Measurements from ENCODE around the gene TIAL1. TPM values are rescaled to one million over a fixed set of nuclear protein-coding genes. Genes with fewer than 3 reads are reported as not detected.

Gene TIAL1
- total RNA-seq, 1 experiment from 2014 or later: 120 TPM

- Histone ChIP-seq H3K27ac (ENCODE audit: low read length) (peak overlapping the region; percentile 2; the same call in 1 of the 2 replicates), H3K4me3 (ENCODE audit: low read length) (peak overlapping the region; percentile 79), H3K9ac (ENCODE audit: low read length) (peak overlapping the region; percentile 78), H3K9me2 (replicated peaks; ENCODE audit: insufficient read depth, low read length) (no peaks in the 10 kb centered on the region), H3K79me2 (ENCODE audit: low read length) (peaks cover 58% of the 10 kb centered on the region), H3K36me3 (ENCODE audit: insufficient read depth, low read length) (no peaks in the 10 kb centered on the region), H3K4me2 (ENCODE audit: low read depth, low read length, poor library complexity, severe bottlenecking) (peak overlapping the region; percentile 78), H4K20me1 (ENCODE audit: insufficient read depth, low read depth, low read length) (0 out of 2 replicates have a peak, but pooled peaks cover 7% of the 10 kb centered on the region), H2AFZ (ENCODE audit: low read length) (no peak overlapping the region), H3K4me1 (ENCODE audit: low read length) (peaks cover 53% of the 10 kb centered on the region), H3K9me3 (ENCODE audit: low read length) (no peaks in the 10 kb centered on the region), H3K27me3 (ENCODE audit: low read length) (no peaks in the 10 kb centered on the region)
- peak; percentile 52 for DNase-seq
Observed at GRCh38 chr10:119541046-119541445, 55.7 kb downstream of the TIAL1 start.

- Histone ChIP-seq H3K36me3 (ENCODE audit: insufficient read depth, low read length) (no peaks in the 10 kb centered on the region), H3K79me2 (ENCODE audit: low read length) (peaks cover 68% of the 10 kb centered on the region), H2AFZ (ENCODE audit: low read length) (no peak overlapping the region), H3K27ac (ENCODE audit: low read length) (peak overlapping the region; percentile 54), H3K27me3 (ENCODE audit: low read length) (no peaks in the 10 kb centered on the region), H3K4me1 (ENCODE audit: low read length) (peaks cover 56% of the 10 kb centered on the region), H3K9me2 (replicated peaks; ENCODE audit: insufficient read depth, low read length) (no peaks in the 10 kb centered on the region), H3K9me3 (ENCODE audit: low read length) (no peaks in the 10 kb centered on the region), H3K9ac (ENCODE audit: low read length) (peak overlapping the region; percentile 78), H3K4me2 (ENCODE audit: low read depth, low read length, poor library complexity, severe bottlenecking) (peak overlapping the region; percentile 78), H3K4me3 (ENCODE audit: low read length) (peak overlapping the region; percentile 79), H4K20me1 (ENCODE audit: insufficient read depth, low read depth, low read length) (peaks cover 10% of the 10 kb centered on the region; the same call in 1 of the 2 replicates)
- no peak for DNase-seq
Observed at GRCh38 chr10:119540038-119540437, 56.7 kb downstream of the TIAL1 start.

GRCh38 chr10:119539359-119539825 lies 57.4 kb downstream of the TIAL1 start:
- peak overlapping the region; percentile 54 for H3K27ac ChIP-seq (ENCODE audit: low read length)
- no peak for DNase-seq
- no peaks in the 10 kb centered on the region for H3K9me2 ChIP-seq (replicated peaks; ENCODE audit: insufficient read depth, low read length)
- peak overlapping the region; percentile 78 for H3K4me2 ChIP-seq (ENCODE audit: low read depth, low read length, poor library complexity, severe bottlenecking)
- H3K9ac ChIP-seq (ENCODE audit: low read length): peak overlapping the region; percentile 53
- peaks cover 13% of the 10 kb centered on the region; the same call in 1 of the 2 replicates for H4K20me1 ChIP-seq (ENCODE audit: insufficient read depth, low read depth, low read length)
- H3K36me3 ChIP-seq (ENCODE audit: insufficient read depth, low read length): no peaks in the 10 kb centered on the region
- H2AFZ ChIP-seq (ENCODE audit: low read length): no peak overlapping the region
- H3K4me3 ChIP-seq (ENCODE audit: low read length): peak overlapping the region; percentile 48; the same call in 1 of the 2 replicates
- peaks cover 73% of the 10 kb centered on the region for H3K79me2 ChIP-seq (ENCODE audit: low read length)
- peaks cover 56% of the 10 kb centered on the region for H3K4me1 ChIP-seq (ENCODE audit: low read length)
- H3K9me3 ChIP-seq (ENCODE audit: low read length): no peaks in the 10 kb centered on the region
- no peaks in the 10 kb centered on the region for H3K27me3 ChIP-seq (ENCODE audit: low read length)

GRCh38 chr10:119538632-119539358 lies 58.0 kb downstream of the TIAL1 start:
- H3K36me3 ChIP-seq (ENCODE audit: insufficient read depth, low read length): no peaks in the 10 kb centered on the region
- peak overlapping the region; percentile 53 for H3K9ac ChIP-seq (ENCODE audit: low read length)

GRCh38 chr10:119537953-119538630 lies 58.7 kb downstream of the TIAL1 start:
- no peaks in the 10 kb centered on the region for H3K9me3 ChIP-seq (ENCODE audit: low read length)
- H2AFZ ChIP-seq (ENCODE audit: low read length): no peak overlapping the region
- DNase-seq: no peak
- no peaks in the 10 kb centered on the region for H3K27me3 ChIP-seq (ENCODE audit: low read length)
- H3K9ac ChIP-seq (ENCODE audit: low read length): peak overlapping the region; percentile 53
- H3K79me2 ChIP-seq (ENCODE audit: low read length): peaks cover 81% of the 10 kb centered on the region
- peaks cover 49% of the 10 kb centered on the region for H3K4me1 ChIP-seq (ENCODE audit: low read length)
- no peaks in the 10 kb centered on the region for H3K9me2 ChIP-seq (replicated peaks; ENCODE audit: insufficient read depth, low read length)
- peak overlapping the region; percentile 78 for H3K4me2 ChIP-seq (ENCODE audit: low read depth, low read length, poor library complexity, severe bottlenecking)
- peaks cover 13% of the 10 kb centered on the region; the same call in 1 of the 2 replicates for H4K20me1 ChIP-seq (ENCODE audit: insufficient read depth, low read depth, low read length)
- no peaks in the 10 kb centered on the region for H3K36me3 ChIP-seq (ENCODE audit: insufficient read depth, low read length)
- peak overlapping the region; percentile 32 for H3K27ac ChIP-seq (ENCODE audit: low read length)
- H3K4me3 ChIP-seq (ENCODE audit: low read length): no peak overlapping the region; the same call in 1 of the 2 replicates

More at GRCh38 chr10:119538632-119539358, 58.0 kb downstream of the TIAL1 start:
- Histone ChIP-seq H3K4me2 (ENCODE audit: low read depth, low read length, poor library complexity, severe bottlenecking) (peak overlapping the region; percentile 78), H3K27ac (ENCODE audit: low read length) (peak overlapping the region; percentile 54), H3K4me1 (ENCODE audit: low read length) (peaks cover 56% of the 10 kb centered on the region), H3K9me3 (ENCODE audit: low read length) (no peaks in the 10 kb centered on the region), H3K27me3 (ENCODE audit: low read length) (no peaks in the 10 kb centered on the region), H3K9me2 (replicated peaks; ENCODE audit: insufficient read depth, low read length) (no peaks in the 10 kb centered on the region), H3K79me2 (ENCODE audit: low read length) (peaks cover 74% of the 10 kb centered on the region), H3K4me3 (ENCODE audit: low read length) (peak overlapping the region; percentile 48; the same call in 1 of the 2 replicates), H2AFZ (ENCODE audit: low read length) (no peak overlapping the region), H4K20me1 (ENCODE audit: insufficient read depth, low read depth, low read length) (peaks cover 13% of the 10 kb centered on the region; the same call in 1 of the 2 replicates)
- peak; percentile 67 for DNase-seq

GRCh38 chr10:119536508-119537025 lies 60.2 kb downstream of the TIAL1 start:
- Histone ChIP-seq H3K4me1 (ENCODE audit: low read length) (peaks cover 44% of the 10 kb centered on the region), H3K9me2 (replicated peaks; ENCODE audit: insufficient read depth, low read length) (no peaks in the 10 kb centered on the region), H3K4me2 (ENCODE audit: low read depth, low read length, poor library complexity, severe bottlenecking) (no peak overlapping the region), H3K36me3 (ENCODE audit: insufficient read depth, low read length) (no peaks in the 10 kb centered on the region), H3K4me3 (ENCODE audit: low read length) (no peak overlapping the region), H3K79me2 (ENCODE audit: low read length) (peaks cover 91% of the 10 kb centered on the region), H3K9me3 (ENCODE audit: low read length) (no peaks in the 10 kb centered on the region), H3K9ac (ENCODE audit: low read length) (no peak overlapping the region), H4K20me1 (ENCODE audit: insufficient read depth, low read depth, low read length) (peaks cover 13% of the 10 kb centered on the region; the same call in 1 of the 2 replicates), H3K27me3 (ENCODE audit: low read length) (no peaks in the 10 kb centered on the region), H2AFZ (ENCODE audit: low read length) (no peak overlapping the region), H3K27ac (ENCODE audit: low read length) (no peak overlapping the region)
- DNase-seq: no peak

- Histone ChIP-seq H3K9ac (ENCODE audit: low read length) (no peak overlapping the region), H3K79me2 (ENCODE audit: low read length) (peaks cover 91% of the 10 kb centered on the region), H3K36me3 (ENCODE audit: insufficient read depth, low read length) (no peaks in the 10 kb centered on the region), H4K20me1 (ENCODE audit: insufficient read depth, low read depth, low read length) (peaks cover 13% of the 10 kb centered on the region; the same call in 1 of the 2 replicates), H3K4me1 (ENCODE audit: low read length) (peaks cover 38% of the 10 kb centered on the region), H3K27ac (ENCODE audit: low read length) (no peak overlapping the region), H3K4me3 (ENCODE audit: low read length) (no peak overlapping the region), H2AFZ (ENCODE audit: low read length) (no peak overlapping the region), H3K9me3 (ENCODE audit: low read length) (no peaks in the 10 kb centered on the region), H3K27me3 (ENCODE audit: low read length) (no peaks in the 10 kb centered on the region), H3K4me2 (ENCODE audit: low read depth, low read length, poor library complexity, severe bottlenecking) (no peak overlapping the region), H3K9me2 (replicated peaks; ENCODE audit: insufficient read depth, low read length) (no peaks in the 10 kb centered on the region)
- DNase-seq: no peak
Observed at GRCh38 chr10:119535837-119536507, 60.8 kb downstream of the TIAL1 start.

Measured in Karpas-422 (cell line).